ENCODE data around the gene EBPL. TPM values are rescaled to one million over a fixed set of nuclear protein-coding genes. Genes with fewer than 3 reads are reported as not detected.

Gene EBPL
- total RNA-seq, 6 donors from 2014 or later: 26.2 to 82.3 (median 54.8) TPM

DNA sequence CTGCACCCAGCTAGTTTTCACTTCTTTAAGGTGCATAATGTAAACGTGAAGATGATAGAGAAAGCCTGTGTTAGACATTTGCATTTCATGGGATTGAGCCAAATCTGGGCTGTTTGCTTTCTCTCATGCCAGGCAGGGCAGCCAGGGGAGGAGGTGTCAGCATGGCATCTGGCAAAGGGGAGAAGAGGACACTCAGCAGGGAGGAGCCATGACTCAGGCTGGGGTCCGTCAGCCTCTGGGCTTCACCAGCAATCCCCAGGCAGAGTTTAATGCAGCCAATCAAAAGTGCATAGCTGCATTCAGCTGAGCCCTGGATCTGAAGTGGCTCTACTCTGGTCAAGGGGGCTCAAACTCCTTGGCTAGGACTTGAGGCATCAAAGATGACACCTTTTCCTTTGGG lies 23.5 kb downstream of the EBPL start:
- Histone ChIP-seq H3K27me3 (no peaks in the 10 kb centered on the region), H3K27ac (no peak overlapping the region), H3K4me1 (peaks cover 6 to 12% (median 10%) of the 10 kb centered on the region in 4 donors), H3K36me3 (peaks cover 0 to 25% (median 8%) of the 10 kb centered on the region in 4 donors), H3K9me3 (no peaks in the 10 kb centered on the region), H3K4me3 (no peak overlapping the region)
- WGBS, 2 donors: 57 to 67% methylated on average over 1 to 2 of the region's 2 CpGs
- TF ChIP-seq EP300 (IDR thresholded peaks at IDR 0.05) (no peak), POLR2A (IDR thresholded peaks at IDR 0.05) (no peak), POLR2AphosphoS5 (IDR thresholded peaks at IDR 0.05) (no peak)
- TF ChIP-seq, protein P1, sequence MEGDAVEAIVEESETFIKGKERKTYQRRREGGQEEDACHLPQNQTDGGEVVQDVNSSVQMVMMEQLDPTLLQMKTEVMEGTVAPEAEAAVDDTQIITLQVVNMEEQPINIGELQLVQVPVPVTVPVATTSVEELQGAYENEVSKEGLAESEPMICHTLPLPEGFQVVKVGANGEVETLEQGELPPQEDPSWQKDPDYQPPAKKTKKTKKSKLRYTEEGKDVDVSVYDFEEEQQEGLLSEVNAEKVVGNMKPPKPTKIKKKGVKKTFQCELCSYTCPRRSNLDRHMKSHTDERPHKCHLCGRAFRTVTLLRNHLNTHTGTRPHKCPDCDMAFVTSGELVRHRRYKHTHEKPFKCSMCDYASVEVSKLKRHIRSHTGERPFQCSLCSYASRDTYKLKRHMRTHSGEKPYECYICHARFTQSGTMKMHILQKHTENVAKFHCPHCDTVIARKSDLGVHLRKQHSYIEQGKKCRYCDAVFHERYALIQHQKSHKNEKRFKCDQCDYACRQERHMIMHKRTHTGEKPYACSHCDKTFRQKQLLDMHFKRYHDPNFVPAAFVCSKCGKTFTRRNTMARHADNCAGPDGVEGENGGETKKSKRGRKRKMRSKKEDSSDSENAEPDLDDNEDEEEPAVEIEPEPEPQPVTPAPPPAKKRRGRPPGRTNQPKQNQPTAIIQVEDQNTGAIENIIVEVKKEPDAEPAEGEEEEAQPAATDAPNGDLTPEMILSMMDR (IDR thresholded peaks at IDR 0.05): no peak
- ATAC-seq (ENCODE audit: low FRiP score in 2 of 2) (no peak), DNase-seq (no peak)

DNA sequence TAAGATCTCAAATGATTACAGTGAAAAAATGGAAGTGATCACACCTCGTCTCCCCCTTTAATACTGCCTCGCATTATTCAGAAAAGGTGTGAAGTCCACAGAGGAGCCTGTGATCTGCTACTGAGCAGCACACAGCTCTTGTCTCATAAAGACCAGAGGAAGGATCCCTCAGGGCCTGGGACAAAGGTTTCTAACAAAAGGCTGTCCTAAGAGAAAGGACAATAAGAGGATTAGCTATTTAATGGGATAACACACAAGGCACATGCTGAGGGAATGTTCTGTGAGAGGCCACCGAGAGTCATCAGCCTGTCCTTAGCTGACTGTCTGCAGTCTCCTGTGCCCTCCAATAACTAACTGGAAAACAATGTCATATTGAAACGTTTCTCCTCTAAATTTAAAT lies 26.7 kb downstream of the EBPL start:
- Histone ChIP-seq H3K36me3 (peaks cover 0 to 34% (median 11%) of the 10 kb centered on the region in 4 donors), H3K27me3 (no peaks in the 10 kb centered on the region), H3K27ac (no peak overlapping the region), H3K4me3 (no peak overlapping the region), H3K9me3 (no peaks in the 10 kb centered on the region), H3K4me1 (peaks cover 0 to under 1% (median 0%) of the 10 kb centered on the region in 4 donors)
- TF ChIP-seq EP300 (IDR thresholded peaks at IDR 0.05): no peak
- TF ChIP-seq, protein P1 (IDR thresholded peaks at IDR 0.05): no peak
- no peak for TF ChIP-seq POLR2AphosphoS5 (IDR thresholded peaks at IDR 0.05)
- TF ChIP-seq POLR2A (IDR thresholded peaks at IDR 0.05): no peak
- DNase-seq (no peak), ATAC-seq (ENCODE audit: low FRiP score in 2 of 2) (no peak)
- WGBS, 2 donors: 89 to 95% methylated on average over 4 of the region's 4 CpGs

DNA sequence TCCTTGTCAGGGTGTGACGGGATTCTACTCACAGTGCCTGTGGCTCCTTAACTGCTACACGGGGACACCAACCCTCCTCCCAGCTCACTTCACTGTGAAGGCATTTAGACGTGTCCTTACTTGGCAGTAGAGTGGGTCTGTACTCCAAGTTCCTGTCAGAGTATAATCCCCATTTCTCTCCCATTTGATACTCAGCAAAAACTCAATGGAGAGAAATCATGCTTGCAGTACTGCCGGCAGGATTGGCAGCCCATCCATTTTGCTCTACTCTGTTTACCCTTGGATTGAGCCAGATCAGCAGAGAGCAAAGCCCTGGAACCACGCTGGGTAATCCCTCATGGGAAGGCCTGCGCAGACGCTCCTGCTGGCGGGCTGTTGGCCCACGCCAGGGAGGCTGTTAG lies 34.0 kb downstream of the EBPL start:
- 83 to 91% methylated on average over 9 of the region's 9 CpGs for WGBS, 2 donors
- ATAC-seq (ENCODE audit: low FRiP score in 2 of 2): no peak

DNA sequence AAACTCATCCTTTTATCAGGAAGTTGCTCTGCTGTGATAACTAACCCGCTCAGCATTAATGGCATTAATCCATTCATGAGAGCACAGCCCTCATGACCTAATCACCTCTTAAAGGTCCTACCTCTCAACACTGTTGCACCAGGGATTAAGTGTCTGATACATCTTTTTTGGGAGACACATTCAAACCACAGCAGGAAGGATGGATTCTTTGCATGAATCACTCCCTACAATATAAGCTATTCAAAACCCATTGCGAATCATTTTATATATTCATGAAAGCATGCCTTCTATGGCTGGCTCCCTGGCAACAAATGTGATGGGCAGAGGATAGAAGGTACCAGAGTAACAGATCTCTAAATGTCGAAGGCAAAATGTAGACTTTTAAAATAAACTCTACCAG lies 35.4 kb downstream of the EBPL start:
- ATAC-seq (ENCODE audit: low FRiP score in 2 of 2) (no peak), DNase-seq (no peak)
- H3K27ac ChIP-seq: peak overlapping the region in 1 of 4 donors; percentile 3
- peaks cover 0 to 6% (median 0%) of the 10 kb centered on the region in 4 donors for H3K36me3 ChIP-seq
- no peak for TF ChIP-seq POLR2A (IDR thresholded peaks at IDR 0.05)
- TF ChIP-seq POLR2AphosphoS5 (IDR thresholded peaks at IDR 0.05): no peak
- TF ChIP-seq, protein P1 (IDR thresholded peaks at IDR 0.05): no peak
- TF ChIP-seq EP300 (IDR thresholded peaks at IDR 0.05): no peak
- H3K4me3 ChIP-seq: no peak overlapping the region
- no peaks in the 10 kb centered on the region for H3K27me3 ChIP-seq
- WGBS, 2 donors: 84 to 92% methylated on average over 3 of the region's 3 CpGs
- H3K4me1 ChIP-seq: no peaks in the 10 kb centered on the region
- H3K9me3 ChIP-seq: no peaks in the 10 kb centered on the region

More for the DNA sequence above, 34.0 kb downstream of the EBPL start:
- TF ChIP-seq POLR2A (IDR thresholded peaks at IDR 0.05) (no peak), EP300 (IDR thresholded peaks at IDR 0.05) (no peak)
- TF ChIP-seq, protein P1 (IDR thresholded peaks at IDR 0.05): no peak
- Histone ChIP-seq H3K27me3 (no peaks in the 10 kb centered on the region), H3K27ac (no peak overlapping the region), H3K4me3 (no peak overlapping the region), H3K9me3 (no peaks in the 10 kb centered on the region), H3K36me3 (peaks cover 0 to 7% (median 3%) of the 10 kb centered on the region in 4 donors), H3K4me1 (no peaks in the 10 kb centered on the region)
- DNase-seq: peak in 1 of 2 donors; percentile 32

DNA sequence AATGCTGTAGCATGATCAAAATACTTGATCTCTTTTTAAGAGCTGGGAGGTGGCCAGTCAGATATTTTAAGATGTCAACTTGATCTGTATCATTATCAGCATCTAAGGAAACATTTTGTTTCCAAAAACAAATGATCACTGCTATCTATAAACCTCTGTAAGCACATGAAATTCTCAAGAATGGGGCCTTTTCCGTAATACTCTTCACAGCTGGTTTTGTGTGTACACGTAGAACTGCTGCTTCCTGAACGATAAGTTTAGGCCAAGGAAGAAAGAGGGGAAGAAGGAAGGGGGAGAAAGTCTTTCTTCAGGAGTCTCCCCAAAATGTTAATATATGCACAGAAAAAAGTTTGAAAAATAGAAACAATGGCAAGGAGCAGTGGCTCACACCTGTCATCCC lies 37.3 kb downstream of the EBPL start:
- ATAC-seq (ENCODE audit: low FRiP score in 2 of 2) (no peak), DNase-seq (no peak)
- Histone ChIP-seq H3K4me1 (no peaks in the 10 kb centered on the region), H3K27ac (peak overlapping the region in 2 of 4 donors; percentile 6 to 29), H3K9me3 (no peaks in the 10 kb centered on the region), H3K27me3 (no peaks in the 10 kb centered on the region), H3K4me3 (no peak overlapping the region), H3K36me3 (no peaks in the 10 kb centered on the region)
- 59 to 63% methylated on average over 3 of the region's 3 CpGs for WGBS, 2 donors
- TF ChIP-seq EP300 (IDR thresholded peaks at IDR 0.05) (no peak), POLR2A (IDR thresholded peaks at IDR 0.05) (no peak), POLR2AphosphoS5 (IDR thresholded peaks at IDR 0.05) (no peak)
- TF ChIP-seq, protein P1 (IDR thresholded peaks at IDR 0.05): no peak

Data from upper lobe of left lung (tissue), 6 donors.